ENCODE data around the gene TPSG1.

DNA sequence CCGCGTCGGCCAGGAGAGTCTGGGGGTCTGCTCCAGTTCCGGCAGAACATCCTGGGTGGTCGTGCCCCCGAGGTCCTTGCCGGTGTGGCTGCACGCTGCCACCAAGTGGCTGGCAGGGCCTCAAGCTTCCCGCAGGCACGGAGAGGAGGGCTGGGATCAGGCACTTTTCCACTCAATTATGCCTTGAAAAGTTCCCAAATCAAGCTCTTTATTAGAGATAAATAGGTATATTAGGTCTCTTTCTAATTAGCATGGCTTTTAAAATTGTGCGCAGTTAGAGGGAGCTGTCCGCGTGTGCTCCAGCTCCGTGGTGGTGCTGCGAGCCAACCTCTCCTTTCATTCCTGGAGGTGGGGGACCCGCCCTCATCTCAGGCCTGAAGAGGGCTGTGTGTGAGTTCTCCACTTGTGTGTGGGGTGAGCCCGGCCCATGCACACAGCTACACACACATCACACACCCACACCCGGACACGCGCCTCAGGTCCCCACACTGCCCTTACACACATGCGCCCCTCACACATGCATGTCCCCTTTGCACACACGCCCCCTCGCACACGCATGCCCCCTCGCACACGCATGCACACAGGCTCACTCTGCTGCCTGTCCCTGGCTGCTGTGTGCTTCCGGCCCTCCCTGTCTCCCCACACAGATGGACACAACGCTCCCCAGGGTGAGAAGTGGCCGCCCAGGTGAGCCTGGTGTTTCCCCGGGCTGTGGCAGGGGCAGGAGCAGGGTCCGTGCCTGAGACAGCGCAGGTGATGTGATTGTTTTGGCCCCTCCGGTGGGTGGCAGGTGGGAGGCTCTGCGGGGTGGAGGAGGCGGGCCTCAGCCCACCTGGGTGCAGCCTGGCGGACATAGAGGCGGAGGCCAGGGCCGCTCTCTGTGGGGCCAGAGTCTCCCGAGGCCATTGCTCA is 43.4 kb downstream of the TPSG1 start:
- TF ChIP-seq, protein P1, sequence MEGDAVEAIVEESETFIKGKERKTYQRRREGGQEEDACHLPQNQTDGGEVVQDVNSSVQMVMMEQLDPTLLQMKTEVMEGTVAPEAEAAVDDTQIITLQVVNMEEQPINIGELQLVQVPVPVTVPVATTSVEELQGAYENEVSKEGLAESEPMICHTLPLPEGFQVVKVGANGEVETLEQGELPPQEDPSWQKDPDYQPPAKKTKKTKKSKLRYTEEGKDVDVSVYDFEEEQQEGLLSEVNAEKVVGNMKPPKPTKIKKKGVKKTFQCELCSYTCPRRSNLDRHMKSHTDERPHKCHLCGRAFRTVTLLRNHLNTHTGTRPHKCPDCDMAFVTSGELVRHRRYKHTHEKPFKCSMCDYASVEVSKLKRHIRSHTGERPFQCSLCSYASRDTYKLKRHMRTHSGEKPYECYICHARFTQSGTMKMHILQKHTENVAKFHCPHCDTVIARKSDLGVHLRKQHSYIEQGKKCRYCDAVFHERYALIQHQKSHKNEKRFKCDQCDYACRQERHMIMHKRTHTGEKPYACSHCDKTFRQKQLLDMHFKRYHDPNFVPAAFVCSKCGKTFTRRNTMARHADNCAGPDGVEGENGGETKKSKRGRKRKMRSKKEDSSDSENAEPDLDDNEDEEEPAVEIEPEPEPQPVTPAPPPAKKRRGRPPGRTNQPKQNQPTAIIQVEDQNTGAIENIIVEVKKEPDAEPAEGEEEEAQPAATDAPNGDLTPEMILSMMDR (IDR thresholded peaks at IDR 0.05; ENCODE audit: insufficient read depth, low read length, poor library complexity, severe bottlenecking) = no peak
- TF ChIP-seq EZH2phosphoT487 (conservative IDR thresholded peaks at IDR 0.05; ENCODE audit: low read length) = no peak

All from SU-DHL-6 (cell line).